ENCODE data around the gene REV3L.

- peak; percentile 66 for TF ChIP-seq POLR2AphosphoS5 (IDR thresholded peaks at IDR 0.05; ENCODE audit: low read depth, low read length)
- no peak for TF ChIP-seq CTCF (IDR thresholded peaks at IDR 0.05)
- TF ChIP-seq EP300 (IDR thresholded peaks at IDR 0.05; ENCODE audit: borderline replicate concordance in 1 of 2, low read depth in 1 of 2, low read length in 1 of 2): peak in 1 of 2 experiments; percentile 51; a peak in 2 of 4 replicates
- TF ChIP-seq EZH2phosphoT487 (IDR thresholded peaks at IDR 0.05; ENCODE audit: borderline replicate concordance, low read depth): no peak
- peak; percentile 35 for TF ChIP-seq GABPA (IDR thresholded peaks at IDR 0.05; ENCODE audit: low read depth)
Measured at GRCh38 chr6:111482959-111483735, at the start of gene REV3L.
